Measurements from ENCODE around the gene RIMKLA. TPM values are rescaled to one million over a fixed set of nuclear protein-coding genes. Genes with fewer than 3 reads are reported as not detected.
A peak's percentile ranks its signal among the peaks of the same experiment; 100 is the strongest.

RIMKLA gene
- total and polyA plus RNA-seq, 2 of the 13 experiments (the other 11 are each of a cell fraction or from before 2014, with no cell fraction given): 2.5 to 3.8 TPM

- peak; percentile 97 for TF ChIP-seq SALL1 (CRISPR knock-in tag; IDR thresholded peaks at IDR 0.05)
- TF ChIP-seq NFE2 (CRISPR knock-in tag; IDR thresholded peaks at IDR 0.05): no peak
- peak; percentile 96 for TF ChIP-seq SAP130 (CRISPR knock-in tag; IDR thresholded peaks at IDR 0.05; ENCODE audit: low read depth)
- peak; percentile 71 for TF ChIP-seq PHF5A (CRISPR knock-in tag; IDR thresholded peaks at IDR 0.05; ENCODE audit: low read depth, unreplicated experiment)
- TF ChIP-seq ZBTB46 (CRISPR knock-in tag; IDR thresholded peaks at IDR 0.05; ENCODE audit: borderline replicate concordance): no peak
- 0 out of 2 replicates have a peak, but pooled peaks have one; percentile 32 for TF ChIP-seq GATA4 (IDR thresholded peaks at IDR 0.05; ENCODE audit: borderline replicate concordance, low read depth)
- TF ChIP-seq ZNF143 (CRISPR knock-in tag; IDR thresholded peaks at IDR 0.05): peak; percentile 48; the same call in 1 of the 2 replicates
- TF ChIP-seq EEA1 (CRISPR knock-in tag; IDR thresholded peaks at IDR 0.05; ENCODE audit: borderline replicate concordance): no peak
- peak; percentile 74 for TF ChIP-seq HNRNPLL (IDR thresholded peaks at IDR 0.05; ENCODE audit: low read depth, low read length, poor library complexity, severe bottlenecking)
- no peak for TF ChIP-seq ZBTB39 (CRISPR knock-in tag; IDR thresholded peaks at IDR 0.05)
- peak; percentile 77 for TF ChIP-seq ATF1 (CRISPR knock-in tag; IDR thresholded peaks at IDR 0.05)
- TF ChIP-seq, protein P1, sequence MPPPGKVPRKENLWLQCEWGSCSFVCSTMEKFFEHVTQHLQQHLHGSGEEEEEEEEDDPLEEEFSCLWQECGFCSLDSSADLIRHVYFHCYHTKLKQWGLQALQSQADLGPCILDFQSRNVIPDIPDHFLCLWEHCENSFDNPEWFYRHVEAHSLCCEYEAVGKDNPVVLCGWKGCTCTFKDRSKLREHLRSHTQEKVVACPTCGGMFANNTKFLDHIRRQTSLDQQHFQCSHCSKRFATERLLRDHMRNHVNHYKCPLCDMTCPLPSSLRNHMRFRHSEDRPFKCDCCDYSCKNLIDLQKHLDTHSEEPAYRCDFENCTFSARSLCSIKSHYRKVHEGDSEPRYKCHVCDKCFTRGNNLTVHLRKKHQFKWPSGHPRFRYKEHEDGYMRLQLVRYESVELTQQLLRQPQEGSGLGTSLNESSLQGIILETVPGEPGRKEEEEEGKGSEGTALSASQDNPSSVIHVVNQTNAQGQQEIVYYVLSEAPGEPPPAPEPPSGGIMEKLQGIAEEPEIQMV (CRISPR knock-in tag; IDR thresholded peaks at IDR 0.05; ENCODE audit: low read depth): peak; percentile 60; the same call in 1 of the 2 replicates
- TF ChIP-seq, protein P2, sequence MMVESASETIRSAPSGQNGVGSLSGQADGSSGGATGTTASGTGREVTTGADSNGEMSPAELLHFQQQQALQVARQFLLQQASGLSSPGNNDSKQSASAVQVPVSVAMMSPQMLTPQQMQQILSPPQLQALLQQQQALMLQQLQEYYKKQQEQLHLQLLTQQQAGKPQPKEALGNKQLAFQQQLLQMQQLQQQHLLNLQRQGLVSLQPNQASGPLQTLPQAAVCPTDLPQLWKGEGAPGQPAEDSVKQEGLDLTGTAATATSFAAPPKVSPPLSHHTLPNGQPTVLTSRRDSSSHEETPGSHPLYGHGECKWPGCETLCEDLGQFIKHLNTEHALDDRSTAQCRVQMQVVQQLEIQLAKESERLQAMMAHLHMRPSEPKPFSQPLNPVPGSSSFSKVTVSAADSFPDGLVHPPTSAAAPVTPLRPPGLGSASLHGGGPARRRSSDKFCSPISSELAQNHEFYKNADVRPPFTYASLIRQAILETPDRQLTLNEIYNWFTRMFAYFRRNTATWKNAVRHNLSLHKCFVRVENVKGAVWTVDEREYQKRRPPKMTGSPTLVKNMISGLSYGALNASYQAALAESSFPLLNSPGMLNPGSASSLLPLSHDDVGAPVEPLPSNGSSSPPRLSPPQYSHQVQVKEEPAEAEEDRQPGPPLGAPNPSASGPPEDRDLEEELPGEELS (CRISPR knock-in tag; IDR thresholded peaks at IDR 0.05): peak; percentile 87
- no peak for TF ChIP-seq NR2F6 (IDR thresholded peaks at IDR 0.05)
- peak; percentile 68; the same call in 1 of the 2 replicates for TF ChIP-seq NR2F6 (CRISPR knock-in tag; IDR thresholded peaks at IDR 0.05)
- TF ChIP-seq SAFB2 (CRISPR knock-in tag; IDR thresholded peaks at IDR 0.05; ENCODE audit: borderline replicate concordance, low read depth): peak; percentile 78; the same call in 1 of the 2 replicates
- no peak for TF ChIP-seq NFRKB (IDR thresholded peaks at IDR 0.05)
- TF ChIP-seq REXO4 (CRISPR knock-in tag; IDR thresholded peaks at IDR 0.05; ENCODE audit: borderline replicate concordance): no peak
- TF ChIP-seq PBX2 (CRISPR knock-in tag; IDR thresholded peaks at IDR 0.05): no peak
- TF ChIP-seq DBP (CRISPR knock-in tag; IDR thresholded peaks at IDR 0.05; ENCODE audit: not compliant biosample characterization): peak; percentile 84
Observed at GRCh38 chr1:42335050-42335808, 45.4 kb upstream of the RIMKLA start, which contains the start of gene FOXJ3 (continued).

Measured in HepG2 (cell line).